Activated CD8-positive, alpha-beta memory T cell treated with anti-CD3 and anti-CD28 coated beads, Interleukin-2, amount 50 U/mL, for 24 hours (primary cell): ENCODE data around the gene IDNK.
"Not testable (repeated sequence)": the region's sequence is repeated elsewhere in the genome, so short reads cannot be mapped to it uniquely, and the experiment has no call there.

Experiments
- DNase-seq: peaks from one replicate; pipeline ENCODE4 v3.0.0-alpha.2; 2020; ENCODE audit errors: extremely low read depth

The IDNK gene

GRCh38 chr9:83622939-83623678 lies at the start of gene IDNK:
Gene IDNK (plus strand): TSS chr9:83623143. CDS start chr9:83623172, 29 bp downstream.
- no peak for DNase-seq

DNA sequence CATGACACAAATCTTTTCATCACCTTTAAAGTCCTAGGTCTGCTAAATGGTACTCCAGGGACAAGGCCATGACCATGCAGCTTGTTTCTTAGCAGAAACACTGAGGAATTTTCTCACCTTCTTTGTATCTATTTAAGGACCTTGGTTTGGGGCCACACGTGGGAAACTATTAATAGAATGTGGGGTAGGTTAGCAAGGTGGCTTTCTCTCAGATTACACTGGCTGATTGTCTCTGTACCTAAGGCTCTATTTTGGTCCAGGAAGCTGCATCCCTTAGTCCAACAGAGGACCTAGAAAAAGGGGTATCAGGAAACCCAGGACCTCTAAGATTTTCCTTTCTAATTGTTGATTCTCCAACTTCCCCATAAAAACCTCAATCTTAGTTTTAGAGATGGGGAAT lies 48.5 kb upstream of the IDNK start:
- DNase-seq, result no peak

DNA sequence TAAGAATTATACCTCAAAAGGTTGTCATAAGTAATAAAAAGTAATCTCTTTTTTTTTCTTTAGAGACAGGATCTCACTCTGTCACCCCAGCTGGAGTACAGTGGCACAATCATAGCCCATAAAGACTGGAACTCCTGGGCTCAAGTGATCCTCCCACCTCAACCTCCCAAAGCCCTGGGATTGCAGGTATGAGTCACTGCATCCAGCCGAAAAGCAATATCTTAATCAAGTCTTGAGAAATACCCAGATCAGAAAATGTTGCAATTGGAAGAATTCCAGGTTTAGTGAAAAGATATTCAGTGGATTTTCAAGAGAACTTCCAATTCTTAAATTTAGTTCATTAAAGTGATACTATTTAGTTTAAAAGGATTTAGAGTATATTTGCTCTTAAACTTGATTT lies 40.9 kb upstream of the IDNK start:
- no peak for DNase-seq

DNA sequence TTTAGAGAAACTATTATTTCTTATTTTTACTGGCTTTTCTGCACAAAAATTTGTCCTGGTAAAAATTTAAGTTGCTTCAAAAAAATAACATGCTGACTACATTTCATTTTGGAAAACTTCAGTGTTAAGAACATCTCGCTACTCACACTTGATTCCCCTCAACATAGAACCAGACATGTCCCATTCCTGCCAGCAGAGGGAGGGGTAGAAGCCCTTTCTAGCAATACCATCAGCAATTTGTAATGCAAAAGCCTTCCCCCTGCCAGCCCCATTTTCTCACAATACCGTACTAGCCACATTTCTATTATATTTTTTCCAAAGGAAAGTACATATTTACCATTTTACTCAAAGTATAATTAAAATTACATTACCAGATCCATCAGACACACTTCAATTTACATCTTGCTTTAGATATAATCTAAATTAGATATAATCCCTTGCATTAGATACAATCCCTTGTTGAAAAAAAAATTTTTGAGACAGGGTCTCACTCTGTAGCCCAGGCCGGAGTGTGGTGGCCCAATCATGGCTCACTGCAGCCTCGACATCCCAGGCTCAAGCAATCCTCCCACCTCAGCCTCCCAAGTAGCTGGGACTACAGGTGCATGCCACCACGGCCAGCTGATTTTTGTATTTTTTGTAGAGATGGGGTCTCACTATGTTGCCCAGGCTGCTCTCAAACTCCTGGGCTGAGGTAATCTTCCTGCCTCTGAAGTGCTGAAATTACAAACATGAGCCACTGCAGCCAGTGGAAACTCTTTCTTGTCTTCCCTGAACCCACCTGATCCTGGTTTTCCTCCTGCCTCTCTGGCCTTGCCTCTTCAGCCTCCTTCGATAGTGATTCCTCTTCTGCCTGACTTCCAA lies 39.6 kb upstream of the IDNK start:
- DNase-seq, result no peak

GRCh38 chr9:83584995-83585394 lies 37.9 kb upstream of the IDNK start:
- no peak for DNase-seq

- no peak for DNase-seq
Observed at GRCh38 chr9:83588256-83588655, 34.7 kb upstream of the IDNK start.

GRCh38 chr9:83596899-83597504 lies 25.9 kb upstream of the IDNK start:
- DNase-seq, result no peak

DNA sequence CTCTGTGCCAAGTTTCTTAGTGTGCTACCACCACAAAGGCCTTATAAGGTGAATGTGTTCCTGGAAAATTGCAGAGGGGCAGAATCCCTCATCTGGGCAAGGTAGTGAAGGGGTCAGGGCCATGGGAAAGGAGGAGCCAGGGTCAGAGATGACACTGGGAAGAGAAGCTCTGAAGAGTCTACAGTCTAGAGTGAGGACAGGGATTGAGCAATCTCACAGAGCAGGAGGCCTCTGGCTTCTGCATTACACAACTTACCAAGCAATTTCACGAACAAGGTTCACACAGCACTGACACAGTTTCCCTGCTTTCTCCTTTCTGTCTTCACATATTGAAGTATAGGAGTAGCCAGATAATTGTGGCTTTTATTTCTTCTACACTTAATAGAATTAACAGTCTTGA lies 24.5 kb upstream of the IDNK start:
- DNase-seq, result no peak

- no peak for DNase-seq
Observed at GRCh38 chr9:83599071-83599470, 23.9 kb upstream of the IDNK start.

- no peak for DNase-seq
Observed at GRCh38 chr9:83601463-83601862, 21.5 kb upstream of the IDNK start.

GRCh38 chr9:83607620-83608019 lies 15.3 kb upstream of the IDNK start:
- not testable (repeated sequence) for DNase-seq

DNA sequence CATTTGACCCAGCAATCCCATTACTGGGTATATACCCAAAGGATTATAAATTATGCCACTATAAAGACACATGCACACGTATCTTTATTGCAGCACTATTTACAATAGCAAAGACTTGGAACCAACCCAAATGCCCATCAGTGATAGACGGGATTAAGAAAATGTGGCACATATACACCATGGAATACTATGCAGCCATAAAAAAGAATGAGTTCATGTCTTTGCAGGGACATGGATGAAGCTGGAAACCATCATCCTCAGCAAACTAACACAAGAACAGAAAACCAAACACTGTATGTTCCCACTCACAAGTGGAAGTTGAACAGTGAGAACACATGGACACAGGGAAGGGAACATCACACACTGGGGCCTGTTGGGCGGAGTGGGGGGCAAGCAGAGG lies 9.6 kb upstream of the IDNK start:
- not testable (repeated sequence) for DNase-seq

DNA sequence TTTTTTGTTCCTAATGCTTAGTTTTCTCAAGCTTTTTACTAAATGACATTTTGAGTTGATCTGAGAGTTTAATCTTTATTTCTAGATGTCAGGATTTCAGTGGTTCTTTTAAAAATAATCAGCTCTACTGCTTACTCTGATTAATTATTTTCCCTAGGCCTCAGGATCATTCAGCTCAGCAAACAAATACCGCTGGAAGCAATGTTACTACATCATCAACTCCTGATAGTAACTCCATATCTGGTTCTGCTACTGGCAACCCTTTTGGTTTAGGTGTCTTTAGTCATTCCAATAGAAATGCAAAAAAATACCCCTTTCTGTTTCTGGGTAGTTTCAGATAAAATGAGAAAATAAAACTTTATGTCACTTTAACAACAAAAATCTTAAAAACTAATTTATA lies 5.6 kb upstream of the IDNK start:
- DNase-seq, result no peak

DNA sequence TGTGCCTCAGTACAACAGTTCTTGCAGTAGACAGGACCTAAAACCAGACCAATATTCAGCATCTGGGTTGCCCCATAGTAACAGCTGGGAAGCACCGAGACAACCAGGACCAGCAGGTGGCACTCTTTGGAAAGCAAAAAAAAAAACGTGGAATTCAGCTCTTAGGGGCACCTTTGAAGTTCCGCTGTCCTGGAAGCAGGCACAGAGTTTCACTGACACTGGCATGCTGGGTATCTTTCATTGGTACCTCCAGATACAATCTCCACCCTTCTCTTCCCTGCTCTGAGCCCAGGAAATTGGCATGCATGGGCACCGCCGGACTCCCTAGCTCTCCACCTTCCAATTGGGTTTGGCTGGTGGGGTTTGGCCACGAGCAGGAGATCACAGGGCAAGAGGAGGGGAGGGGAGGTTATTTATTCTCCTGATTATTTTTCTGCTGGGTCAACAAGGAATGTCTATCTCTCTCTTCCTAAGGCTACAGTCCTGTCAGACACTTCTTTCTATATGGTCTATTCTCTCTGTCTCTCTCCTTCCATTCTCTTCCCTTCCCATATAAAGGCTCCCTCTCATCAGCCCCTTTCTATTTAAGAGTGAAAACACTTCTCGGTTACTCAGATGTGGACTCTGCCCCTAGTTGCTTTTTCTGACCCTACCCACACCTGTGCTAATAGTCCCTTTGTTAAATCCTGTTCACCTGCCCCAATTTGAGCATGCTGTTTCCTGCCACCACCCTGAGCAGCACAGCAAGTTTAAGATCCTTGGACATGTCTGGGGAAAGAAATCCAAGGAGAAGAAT lies 1.9 kb upstream of the IDNK start:
- DNase-seq, result no peak

GRCh38 chr9:83622433-83622938 lies 457 bp upstream of the IDNK start:
- no peak for DNase-seq

- no peak for DNase-seq
Observed at GRCh38 chr9:83623679-83624076, 735 bp downstream of the IDNK start.

DNA sequence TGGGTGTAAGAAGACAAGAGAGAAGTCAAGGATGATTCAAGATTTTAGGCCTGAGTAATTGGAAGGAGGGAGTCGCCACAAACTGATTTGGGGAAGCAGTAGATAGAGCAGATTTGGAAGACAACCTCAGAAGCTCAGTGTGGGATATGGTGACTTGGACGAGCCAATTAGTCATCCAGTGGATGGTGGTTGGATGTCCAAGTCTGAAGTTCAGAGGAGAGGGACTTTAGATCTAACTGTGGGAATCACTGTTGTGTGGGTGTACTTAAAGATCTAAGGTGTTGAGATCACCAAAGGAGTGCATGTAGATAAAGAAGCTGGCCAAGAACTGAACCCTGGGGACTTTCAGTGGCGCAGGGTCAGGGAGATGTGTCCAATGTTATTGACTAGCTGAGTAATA lies 2.2 kb downstream of the IDNK start:
- DNase-seq, result no peak

DNA sequence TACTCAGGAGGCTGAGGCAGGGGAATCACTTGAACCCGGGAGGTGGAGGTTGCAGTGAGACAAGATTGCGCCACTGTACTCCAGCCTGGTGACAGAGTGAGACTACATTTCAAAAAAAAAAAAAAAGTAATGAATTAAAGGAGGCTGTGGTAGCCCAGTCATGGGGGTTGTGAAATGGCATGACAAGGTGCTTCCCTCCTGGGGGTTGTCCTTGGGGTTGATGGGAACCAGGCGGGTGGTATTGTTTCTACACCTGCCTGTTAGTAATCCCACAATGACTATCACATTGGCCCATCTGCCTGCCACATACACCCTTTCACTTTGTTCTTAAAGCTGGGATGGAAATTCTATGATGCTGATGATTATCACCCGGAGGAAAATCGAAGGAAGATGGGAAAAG lies 5.6 kb downstream of the IDNK start:
- no peak for DNase-seq

GRCh38 chr9:83629433-83630104 lies 6.6 kb downstream of the IDNK start:
- DNase-seq, result no peak

DNA sequence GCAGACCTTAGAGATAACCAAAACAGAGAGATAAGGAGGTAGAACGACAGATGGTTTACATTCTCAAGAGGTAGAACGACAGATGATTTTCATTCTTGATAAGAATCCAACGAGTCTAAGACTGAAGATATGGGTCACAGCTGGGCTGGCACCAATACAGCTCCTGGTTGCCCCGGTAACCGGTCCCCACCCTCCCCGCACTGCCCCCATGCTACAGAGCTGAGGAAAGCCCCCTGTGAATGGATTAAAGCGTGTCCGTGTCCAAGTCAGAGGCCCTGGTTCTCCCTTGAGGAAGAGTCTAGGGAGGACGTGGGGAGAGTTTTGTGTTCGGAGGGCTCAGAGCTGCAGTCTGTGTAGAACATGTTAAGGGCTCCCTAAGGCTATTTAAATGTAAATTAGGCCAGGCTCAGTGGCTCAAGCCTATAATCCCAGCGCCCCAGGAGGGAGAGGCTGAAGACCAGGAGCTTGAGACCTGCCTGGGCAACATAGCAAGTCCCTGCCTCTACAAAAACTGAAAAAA lies 8.1 kb downstream of the IDNK start:
- DNase-seq, result no peak

DNA sequence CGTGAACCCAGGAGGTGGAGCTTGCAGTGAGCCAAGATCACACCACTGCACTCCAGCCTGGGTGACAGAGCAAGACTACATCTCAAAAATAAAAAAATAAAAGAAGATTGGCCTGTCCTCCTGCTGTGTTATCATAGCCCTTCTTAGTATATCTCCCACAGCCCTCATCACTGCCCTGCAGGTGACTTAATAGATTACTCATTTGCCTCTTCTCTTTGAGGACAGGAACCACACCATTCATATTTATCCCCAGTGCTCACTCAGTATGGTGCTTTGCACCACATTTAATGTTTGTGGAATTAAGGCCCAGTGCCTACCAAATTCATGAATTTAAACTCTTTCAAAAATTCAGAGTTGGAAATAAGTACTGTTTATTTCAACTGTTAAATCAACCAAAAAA lies 10.3 kb downstream of the IDNK start:
- DNase-seq, result no peak
